Muscle of arm (tissue), 12 donors: ENCODE results near the gene SMAD3. TPM values are rescaled to one million over a fixed set of nuclear protein-coding genes. Genes with fewer than 3 reads are reported as not detected.

Experiments used
- DNase-seq: peaks from one replicate; pipeline ENCODE4 v3.0.0-alpha.2; 2013
- polyA plus RNA-seq, 12 donors: library from polyadenylated mRNA; unstranded; fragments of 120-200 nt; gene quantifications; one replicate each; pipeline ENCODE4 v1.2.1, GENCODE V29; 2013; ENCODE audit not compliant: insufficient read length in 12 of 12

The SMAD3 gene
- polyA plus RNA-seq, 12 donors, result 22.4 to 79.5 (median 26.0) TPM; not detected in 1

DNA sequence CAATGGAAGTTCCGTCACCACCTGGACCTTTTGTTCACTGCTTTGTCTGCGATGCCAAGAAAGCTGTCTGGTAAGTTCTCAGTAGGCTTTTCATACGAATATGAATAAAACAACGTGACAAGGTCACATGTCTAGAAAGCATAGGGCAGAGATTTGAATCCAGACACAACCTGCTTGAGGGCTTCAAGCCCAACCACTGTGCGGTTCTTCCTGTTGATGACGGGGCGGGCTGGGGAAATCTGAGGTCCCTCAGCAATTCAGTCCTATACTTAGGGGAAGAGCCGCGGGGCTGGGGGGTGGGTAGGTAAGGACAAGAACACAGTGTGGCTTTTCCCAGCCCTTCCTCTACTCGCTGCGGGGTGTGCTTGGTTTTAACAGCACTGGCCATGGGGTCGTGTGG lies 32.4 kb upstream of the SMAD3 start:
- no peak for DNase-seq

DNA sequence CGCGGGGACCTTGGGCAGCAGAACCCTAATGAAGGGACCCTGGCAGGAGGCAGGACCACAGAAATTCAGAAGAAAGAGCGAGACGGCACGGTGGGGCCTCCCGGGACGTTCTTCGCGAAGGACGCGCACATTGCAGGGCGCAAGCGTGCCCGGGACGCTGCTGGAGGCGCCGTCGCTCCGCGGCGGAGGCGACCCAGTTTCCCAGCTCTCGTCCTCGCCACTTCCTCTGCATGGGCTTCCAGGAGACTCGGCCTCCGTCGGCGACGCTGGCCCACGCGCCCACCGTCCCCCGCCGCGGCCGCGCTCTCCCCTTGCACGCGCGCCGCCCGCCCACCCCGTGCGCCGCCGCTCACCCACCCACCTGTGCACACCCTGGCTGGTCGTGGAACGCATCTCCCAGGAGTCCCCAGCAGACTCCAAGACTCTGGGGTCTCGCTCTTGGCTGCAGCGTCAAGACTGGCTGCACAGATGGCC lies 31.8 kb upstream of the SMAD3 start:
- DNase-seq, result no peak

DNA sequence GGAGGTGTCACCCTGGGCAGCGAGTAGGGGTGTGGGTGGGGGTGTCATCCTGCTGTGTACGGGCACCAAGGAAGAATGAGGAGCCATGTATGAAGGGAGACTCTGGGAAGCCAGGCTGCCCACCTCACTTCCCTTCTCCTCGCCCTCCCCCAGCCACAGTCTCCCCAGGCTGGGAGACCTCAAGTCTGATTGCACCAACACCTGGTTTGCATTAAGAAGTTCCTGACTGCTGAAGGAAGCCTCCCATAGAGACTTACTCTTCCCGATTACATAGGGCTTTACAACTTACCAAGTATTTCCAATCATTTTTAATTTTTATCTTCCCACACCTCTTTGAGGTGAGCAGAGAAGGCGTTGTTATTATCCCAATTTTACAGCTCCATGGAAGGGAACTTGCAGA lies 29.5 kb upstream of the SMAD3 start:
- no peak for DNase-seq

GRCh38 chr15:67036775-67037555 lies 28.4 kb upstream of the SMAD3 start:
- DNase-seq, result no peak

DNA sequence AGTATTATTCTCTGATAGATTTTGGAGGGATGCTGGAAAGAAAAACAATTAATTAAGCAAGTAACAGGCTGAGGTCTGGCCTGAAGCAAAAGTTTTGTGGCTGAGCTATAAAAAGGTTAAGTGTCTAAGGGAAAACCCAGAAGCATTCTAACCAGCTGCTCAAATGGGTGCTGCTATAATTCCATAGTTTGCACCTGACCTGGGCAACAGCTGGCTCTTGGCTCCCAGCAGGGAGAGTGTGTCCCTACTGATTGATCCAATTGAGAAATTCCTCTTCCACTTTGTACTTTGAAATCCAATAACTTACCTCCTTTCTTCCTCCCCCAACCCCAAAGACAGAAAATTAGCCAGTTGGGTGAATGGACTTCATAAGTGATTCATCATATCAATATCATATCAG lies 27.7 kb upstream of the SMAD3 start:
- DNase-seq, result no peak

DNA sequence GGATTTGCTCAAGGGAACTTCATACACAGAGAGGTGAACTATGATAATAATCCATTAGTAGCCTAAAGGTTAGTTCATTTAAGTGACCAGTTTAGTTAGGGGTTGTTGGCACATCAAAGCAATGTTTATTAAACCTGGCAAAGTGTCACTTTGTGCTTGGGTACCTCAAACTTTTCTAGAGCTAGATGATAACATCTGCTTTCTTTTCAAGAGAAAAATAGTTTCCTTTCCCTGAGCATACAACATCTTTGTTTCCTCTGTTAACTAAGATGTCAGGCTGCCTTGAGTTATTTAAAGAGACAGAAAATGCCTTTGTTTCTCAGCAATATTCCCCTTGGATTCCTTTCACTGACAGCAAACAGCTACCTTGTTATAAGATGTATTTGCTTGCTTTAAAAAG lies 26.7 kb upstream of the SMAD3 start:
- DNase-seq, result no peak

- no peak for DNase-seq
Measured at GRCh38 chr15:67039384-67040075, 25.9 kb upstream of the SMAD3 start.

- no peak for DNase-seq
Measured at GRCh38 chr15:67040277-67040676, 25.1 kb upstream of the SMAD3 start.

GRCh38 chr15:67042551-67043142 lies 22.8 kb upstream of the SMAD3 start:
- no peak for DNase-seq

DNA sequence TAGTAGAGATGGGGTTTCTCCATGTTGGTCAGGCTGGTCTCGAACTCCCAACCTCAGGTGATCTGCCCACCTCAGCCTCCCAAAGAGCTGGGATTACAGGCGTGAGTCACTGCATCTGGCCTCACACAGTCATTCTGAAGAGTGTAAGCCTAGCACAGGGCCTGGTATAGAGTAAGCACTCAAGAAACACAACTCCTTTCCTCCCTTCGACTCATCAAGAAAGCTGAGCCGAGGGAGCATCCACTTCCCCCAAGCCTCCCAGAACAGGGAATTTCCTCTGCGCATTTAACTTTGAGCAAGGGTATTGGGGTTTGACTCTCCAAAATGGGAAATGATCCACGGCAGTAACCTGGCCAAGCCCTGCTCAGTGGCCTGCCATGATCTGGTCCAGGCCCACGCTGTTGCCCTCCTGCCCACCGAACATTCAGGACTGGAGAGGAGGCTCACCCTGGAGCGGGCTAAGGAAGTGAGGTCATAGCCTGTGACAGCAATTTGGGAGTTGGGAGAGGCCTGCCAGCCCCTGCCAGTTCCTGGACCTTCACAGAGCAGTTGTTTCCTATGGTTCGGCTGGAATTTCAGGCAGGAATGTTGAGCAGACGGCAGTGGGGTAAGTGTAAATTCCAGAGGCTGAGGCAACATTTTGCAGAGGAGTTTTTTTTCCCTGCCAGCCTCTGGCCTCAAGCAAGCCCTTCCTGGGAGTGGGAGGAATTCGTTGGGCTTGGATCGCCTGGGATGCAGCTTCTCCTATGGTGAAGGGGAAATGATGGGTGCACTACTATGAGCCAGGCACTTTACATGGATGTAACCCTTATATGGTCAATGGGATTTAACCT lies 21.2 kb upstream of the SMAD3 start:
- no peak for DNase-seq

GRCh38 chr15:67047149-67047661 lies 18.2 kb upstream of the SMAD3 start:
- DNase-seq, result no peak

DNA sequence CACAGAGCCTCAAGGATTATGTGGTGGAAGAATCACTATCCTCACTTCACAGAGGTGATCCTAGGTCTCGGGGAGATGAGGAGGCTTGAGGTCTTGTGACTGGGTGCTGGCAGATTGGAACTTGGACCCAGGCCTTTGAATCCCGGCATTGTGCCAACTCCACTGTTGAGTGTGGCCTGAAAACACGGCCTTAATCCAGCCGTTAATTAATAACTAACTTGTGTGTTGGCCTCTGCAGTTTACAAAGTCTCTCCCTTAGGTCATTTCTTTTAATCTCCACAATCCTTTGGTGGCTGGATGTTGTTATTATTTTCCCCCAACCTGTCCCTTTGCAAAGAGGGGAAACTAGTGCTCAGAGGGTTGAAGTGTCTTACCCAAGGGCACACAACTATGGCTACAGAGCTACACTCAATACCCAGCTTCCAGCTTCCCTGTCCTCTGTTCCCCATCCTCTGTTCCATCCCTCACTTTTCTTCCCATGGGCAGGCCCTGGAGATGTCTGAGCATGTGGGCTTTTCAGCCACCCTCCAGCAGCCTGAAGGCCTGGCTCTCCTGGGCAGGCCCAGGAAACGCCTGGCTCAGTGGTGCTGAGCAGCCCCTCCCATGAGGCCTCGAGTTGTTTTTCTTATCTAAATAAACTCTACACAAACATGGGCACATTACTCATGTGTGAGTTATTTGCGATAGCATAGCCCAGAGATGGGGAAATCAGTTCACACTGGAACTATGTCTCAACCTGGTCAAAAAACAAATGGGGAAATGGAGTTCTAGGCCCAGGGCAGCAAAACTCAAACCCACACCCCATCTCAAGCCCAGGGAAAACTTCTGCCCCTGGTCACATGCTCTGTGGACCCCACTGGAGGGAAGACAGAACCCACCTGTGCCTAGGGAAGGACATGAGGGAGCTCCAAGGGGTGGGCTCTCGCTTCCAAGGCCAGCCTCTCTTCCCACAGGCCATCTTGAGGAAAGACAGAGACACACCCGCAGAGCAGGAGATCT lies 16.8 kb upstream of the SMAD3 start:
- DNase-seq, result no peak

DNA sequence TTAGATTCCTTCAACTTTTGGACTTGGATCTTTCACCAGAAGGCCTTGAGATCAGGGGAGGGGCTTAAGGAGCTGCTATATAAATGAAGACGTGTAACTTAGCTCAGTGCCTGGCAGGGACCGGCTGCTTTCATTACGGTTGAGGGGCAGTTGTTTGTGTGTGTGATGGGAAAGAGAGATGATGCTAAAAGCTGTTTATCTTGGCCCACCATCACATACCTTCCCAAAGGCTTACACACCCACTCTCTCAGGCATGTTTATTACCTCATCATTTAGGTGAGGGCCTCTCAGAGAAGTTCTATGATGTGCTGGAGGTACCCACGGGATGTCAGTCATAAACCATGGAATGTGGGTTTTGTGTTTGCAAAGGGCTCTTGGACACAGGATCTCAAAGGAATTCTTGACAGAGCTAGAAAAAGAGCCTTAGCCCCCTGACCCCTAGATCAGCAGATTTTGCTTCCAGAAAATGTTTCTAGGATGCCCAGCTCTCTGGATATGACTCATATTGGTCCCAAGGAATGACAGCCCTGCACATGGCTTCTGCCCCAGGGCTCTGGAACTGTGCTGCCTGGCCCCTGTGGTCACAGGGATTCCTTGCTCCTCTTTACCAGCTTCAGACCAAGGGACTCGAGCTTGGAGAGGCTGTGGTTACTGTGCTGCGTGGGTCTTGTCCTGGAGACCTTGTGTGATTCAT lies 15.9 kb upstream of the SMAD3 start:
- no peak for DNase-seq

DNA sequence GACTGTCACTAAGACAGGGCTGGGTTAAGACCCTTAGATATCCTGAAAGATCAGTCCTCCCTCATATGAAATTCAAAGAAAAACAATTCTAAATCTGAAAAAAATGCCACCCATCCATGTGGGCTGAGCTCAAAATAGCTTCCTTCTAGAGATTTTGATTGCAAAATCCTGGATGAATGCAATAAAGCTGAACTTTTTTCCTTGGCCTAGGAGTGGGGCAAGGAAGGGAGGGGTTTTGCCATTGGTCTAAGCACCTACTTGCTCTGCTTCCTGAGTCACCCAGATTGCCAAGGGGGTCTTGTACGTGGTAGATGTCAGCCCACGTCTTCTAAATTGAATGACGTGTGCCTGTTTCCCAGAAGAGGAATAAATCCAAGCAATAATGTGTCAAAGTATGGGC lies 15.3 kb upstream of the SMAD3 start:
- no peak for DNase-seq

DNA sequence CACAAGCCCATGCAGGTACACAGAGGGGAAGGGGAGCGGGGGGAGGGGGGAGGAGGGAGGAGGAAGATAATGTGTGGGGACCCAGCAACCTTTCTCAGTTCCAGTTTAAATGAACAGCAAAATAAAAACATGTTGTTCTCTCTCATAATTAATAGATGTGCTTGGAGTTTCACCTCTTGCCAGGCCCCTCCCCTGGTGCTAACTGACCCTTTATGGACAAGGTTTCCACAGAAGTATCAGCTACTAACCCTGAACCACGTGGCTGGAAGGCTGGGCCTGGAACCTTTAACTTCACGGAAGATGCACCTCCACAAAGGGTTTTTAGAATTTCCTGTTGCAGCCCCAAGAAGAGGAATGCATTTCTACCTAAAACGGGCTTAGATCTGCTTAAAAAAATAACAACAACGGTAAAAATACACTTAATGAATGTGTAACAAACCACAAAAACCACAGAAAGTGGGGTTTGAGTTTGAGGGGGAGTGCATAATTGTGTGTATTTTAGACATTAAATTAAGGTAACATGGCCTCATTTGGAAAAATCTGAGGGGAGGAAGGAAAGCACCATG lies 14.8 kb upstream of the SMAD3 start:
- no peak for DNase-seq

DNA sequence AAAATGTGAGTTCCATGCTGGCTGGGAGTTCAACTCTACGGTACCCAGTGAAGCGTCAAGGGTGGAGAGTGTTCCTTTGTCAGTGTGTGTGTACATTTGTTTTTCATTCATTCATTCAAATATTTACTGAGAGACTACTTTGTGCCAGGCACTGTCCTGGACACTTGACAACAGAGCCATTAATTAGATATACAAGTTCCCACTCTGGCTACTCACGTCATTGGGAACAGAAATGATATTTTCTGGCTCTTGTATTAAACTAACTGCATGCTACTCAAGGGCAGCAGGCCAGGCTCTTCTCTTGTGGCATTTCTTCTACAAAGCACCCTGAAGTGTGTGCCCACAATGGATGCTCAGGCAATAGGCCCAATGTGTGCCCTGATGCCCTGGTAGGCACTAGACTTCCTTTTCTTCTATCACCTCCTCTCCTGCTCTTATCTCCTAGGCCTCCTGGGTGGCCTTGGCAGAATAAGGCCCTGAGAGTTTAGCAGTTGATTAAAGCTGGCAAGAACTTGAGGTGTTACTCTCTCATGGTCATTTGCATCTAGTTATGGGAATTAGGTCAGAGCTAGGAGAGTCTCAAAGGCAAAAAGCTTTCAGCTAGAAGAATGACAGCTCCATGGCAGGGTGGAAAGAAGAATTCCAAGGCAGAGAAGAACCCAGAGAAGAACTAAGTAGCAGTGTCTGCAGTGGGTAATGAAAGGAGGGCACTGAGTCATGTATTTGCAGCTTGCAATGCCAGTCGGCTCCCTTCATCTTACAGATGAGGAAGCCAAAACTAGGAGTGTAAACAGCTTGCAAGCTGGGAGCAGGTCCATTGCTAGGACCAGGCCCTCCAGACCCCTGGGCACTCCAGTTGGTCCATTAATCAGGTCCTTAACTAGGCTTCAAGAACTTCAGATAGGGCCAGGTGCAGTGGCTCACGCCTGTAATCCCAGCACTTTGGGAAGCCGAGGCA lies 14.0 kb upstream of the SMAD3 start:
- no peak for DNase-seq

- no peak for DNase-seq
Measured at GRCh38 chr15:67054676-67055075, 10.7 kb upstream of the SMAD3 start.

DNA sequence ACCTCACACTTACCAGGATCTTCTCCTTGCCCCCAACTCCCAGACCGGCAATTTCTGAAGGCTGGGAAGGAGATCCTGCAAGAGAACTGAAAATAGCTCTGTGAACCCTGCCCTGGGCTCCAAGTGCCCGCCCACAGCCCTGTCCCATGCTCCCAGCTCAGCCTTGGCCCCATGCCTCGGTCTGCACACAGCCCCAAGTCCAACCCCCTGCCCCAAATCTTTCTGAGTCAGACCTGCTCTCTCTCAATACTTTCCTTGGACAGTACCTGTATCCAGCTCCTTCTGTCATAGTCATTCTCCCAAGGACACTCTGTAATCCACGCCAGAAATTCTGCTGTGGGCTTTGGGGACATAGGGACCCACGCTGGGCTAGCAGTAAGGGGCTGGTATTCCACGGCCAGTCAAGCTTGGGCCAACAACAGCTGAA lies 6.3 kb upstream of the SMAD3 start:
- DNase-seq, result no peak
